HCEC 1CT (cell line): ENCODE results near the gene GAGE12E.
"Not testable (repeated sequence)": the region's sequence is repeated elsewhere in the genome, so short reads cannot be mapped to it uniquely, and the experiment has no call there.

ENCODE experiments used
- DNase-seq: peaks from one replicate; pipeline ENCODE4 v3.0.0-alpha.2; 2017

The GAGE12E gene, protein sequence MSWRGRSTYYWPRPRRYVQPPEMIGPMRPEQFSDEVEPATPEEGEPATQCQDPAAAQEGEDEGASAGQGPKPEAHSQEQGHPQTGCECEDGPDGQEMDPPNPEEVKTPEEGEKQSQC

GRCh38 chrX:49550989-49551388 lies at the start of gene GAGE12E:
GAGE12E (plus strand) TSS chrX:49551289; CDS start chrX:49552444, 1,155 bp downstream.
- DNase-seq: not testable (repeated sequence)

GRCh38 chrX:49531877-49532276 lies 19.2 kb upstream of the GAGE12E start, which contains the start of gene GAGE12C:
GAGE12C (plus strand) TSS chrX:49532177; CDS start chrX:49533332, 1,155 bp downstream.
- DNase-seq: not testable (repeated sequence)

- DNase-seq: not testable (repeated sequence)
Measured at GRCh38 chrX:49541433-49541832, 9.7 kb upstream of the GAGE12E start, which contains the start of gene GAGE12D. GAGE12D (plus strand) TSS chrX:49541733; CDS start chrX:49542888, 1,155 bp downstream.

GRCh38 chrX:49560542-49560941 lies 9.5 kb downstream of the GAGE12E start, which contains the start of gene GAGE12F:
GAGE12F (plus strand) TSS chrX:49560842; CDS start chrX:49561997, 1,155 bp downstream.
- not testable (repeated sequence) for DNase-seq

- DNase-seq: not testable (repeated sequence)
Measured at GRCh38 chrX:49568728-49569127, 17.6 kb downstream of the GAGE12E start.

DNA sequence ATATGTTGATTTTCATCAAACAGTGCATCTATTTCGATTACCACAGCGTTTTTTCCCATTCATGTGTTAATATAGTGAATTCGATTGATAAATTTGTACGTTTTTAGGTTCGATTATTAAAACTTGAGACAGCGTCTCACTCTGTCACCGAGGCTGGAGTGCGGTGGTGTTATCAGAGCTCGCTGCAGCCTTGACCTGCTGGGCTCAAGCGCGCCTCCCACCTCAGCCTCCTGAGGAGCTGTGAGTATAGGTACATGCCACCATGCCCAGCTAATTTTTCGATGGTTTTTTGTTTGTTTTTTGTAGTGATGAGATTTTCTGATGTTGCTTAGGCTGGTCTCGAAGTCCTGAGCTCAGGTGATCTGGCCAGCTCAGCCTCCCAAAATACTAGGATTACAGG lies 18.1 kb downstream of the GAGE12E start:
- not testable (repeated sequence) for DNase-seq

GRCh38 chrX:49570100-49570499 lies 19.0 kb downstream of the GAGE12E start, which contains the start of gene GAGE12G:
GAGE12G (plus strand) TSS chrX:49570400; CDS start chrX:49571555, 1,155 bp downstream.
- DNase-seq: not testable (repeated sequence)

DNA sequence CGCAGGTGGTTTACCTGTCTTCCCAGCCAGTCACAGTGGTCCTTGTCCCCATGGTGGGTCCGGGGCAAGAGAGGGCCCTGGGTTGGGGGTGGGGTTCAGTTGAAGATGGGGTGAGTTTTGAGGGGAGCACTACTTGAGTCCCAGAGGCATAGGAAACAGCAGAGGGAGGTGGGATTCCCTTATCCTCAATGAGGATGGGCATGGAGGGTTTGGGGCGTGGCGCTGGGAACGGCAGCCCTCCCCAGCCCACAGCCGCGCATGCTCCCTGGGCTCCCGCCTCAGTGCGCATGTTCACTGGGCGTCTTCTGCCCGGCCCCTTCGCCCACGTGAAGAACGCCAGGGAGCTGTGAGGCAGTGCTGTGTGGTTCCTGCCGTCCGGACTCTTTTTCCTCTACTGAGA lies 28.6 kb downstream of the GAGE12E start, which contains the start of gene GAGE12H:
Gene GAGE12H (plus strand): TSS at position 301 of the 400 bp plus-strand sequence. CDS start 1,155 bp downstream, outside the sequence.
- DNase-seq: not testable (repeated sequence)

GRCh38 chrX:49589196-49589595 lies 38.1 kb downstream of the GAGE12E start, which contains the start of gene GAGE2A:
GAGE2A (plus strand) TSS chrX:49589496; CDS start chrX:49590651, 1,155 bp downstream.
- not testable (repeated sequence) for DNase-seq

DNA sequence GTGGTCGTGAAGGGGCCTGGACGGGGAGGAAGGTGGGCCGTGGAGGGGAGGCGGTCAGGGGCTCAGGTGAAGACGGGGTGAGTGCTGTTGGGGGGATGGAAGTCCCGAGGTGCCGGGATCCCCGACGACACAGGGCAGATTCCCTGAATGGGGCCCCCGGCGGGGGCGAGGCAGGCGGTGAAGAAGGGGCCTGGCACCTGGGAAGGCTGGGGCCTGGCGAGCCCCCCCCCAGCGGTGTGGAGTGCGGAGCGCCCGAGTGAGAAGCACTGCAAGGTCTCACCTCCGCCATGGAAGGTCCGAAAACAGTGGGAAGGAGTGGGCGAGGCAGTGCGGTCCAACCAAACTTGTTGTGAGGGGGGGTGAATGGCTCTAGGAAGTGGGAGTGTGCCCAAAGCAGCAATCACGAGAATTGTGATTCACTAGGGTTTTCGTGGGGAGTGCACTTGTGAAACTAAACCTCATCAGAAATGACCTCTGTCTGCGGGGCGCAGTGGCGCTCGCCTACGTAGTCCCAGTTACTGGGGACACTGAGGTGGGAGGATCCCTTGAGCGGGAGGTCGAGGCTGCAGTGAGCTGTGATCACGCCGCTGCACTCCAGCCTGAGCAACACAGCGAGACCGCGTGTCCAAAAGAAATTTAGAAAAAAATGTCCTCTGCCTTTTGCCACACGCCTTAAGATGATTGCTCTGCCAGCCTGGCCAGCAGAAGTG lies 38.8 kb downstream of the GAGE12E start:
- DNase-seq: not testable (repeated sequence)

DNA sequence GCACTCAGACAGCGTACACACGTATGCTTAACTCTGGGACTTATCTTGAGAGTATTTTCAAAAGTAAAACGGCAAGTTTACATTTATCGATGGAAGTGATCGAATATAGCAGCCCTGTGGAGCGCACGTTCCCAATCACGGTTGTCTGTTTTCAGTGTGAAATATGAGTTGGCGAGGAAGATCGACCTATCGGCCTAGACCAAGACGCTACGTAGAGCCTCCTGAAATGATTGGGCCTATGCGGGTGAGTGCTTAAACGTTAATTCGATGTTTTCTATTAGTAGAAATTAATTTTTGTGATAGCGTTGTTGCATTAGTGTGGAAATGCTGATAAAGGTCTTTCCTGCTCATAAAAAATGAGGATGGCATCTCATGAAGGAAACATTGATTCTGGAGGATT lies 39.4 kb downstream of the GAGE12E start:
- not testable (repeated sequence) for DNase-seq

DNA sequence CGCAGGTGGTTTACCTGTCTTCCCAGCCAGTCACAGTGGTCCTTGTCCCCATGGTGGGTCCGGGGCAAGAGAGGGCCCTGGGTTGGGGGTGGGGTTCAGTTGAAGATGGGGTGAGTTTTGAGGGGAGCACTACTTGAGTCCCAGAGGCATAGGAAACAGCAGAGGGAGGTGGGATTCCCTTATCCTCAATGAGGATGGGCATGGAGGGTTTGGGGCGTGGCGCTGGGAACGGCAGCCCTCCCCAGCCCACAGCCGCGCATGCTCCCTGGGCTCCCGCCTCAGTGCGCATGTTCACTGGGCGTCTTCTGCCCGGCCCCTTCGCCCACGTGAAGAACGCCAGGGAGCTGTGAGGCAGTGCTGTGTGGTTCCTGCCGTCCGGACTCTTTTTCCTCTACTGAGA lies 47.6 kb downstream of the GAGE12E start, which contains the start of gene GAGE1:
Gene GAGE1 (plus strand): TSS at position 301 of the 400 bp plus-strand sequence. CDS start 1,155 bp downstream, outside the sequence.
- DNase-seq: not testable (repeated sequence)
